GM19328 (cell line): ENCODE results near the gene LNPEP.

Experiments used
- ATAC-seq: cut with Tn5 transposase; IDR thresholded peaks from one replicate; pipeline ENCODE4 v1.9.1; 2021; ENCODE audit warnings: mild to moderate bottlenecking, moderate library complexity; ENCODE audit not compliant: unreplicated experiment

LNPEP gene

GRCh38 chr5:96957254-96958049, 21.6 kb downstream of the LNPEP start:
- ATAC-seq = peak; percentile 41

GRCh38 chr5:96958977-96959376, 23.1 kb downstream of the LNPEP start:
- no peak for ATAC-seq

- ATAC-seq = peak; percentile 51
Observed at GRCh38 chr5:96961053-96961452, 25.2 kb downstream of the LNPEP start.

- ATAC-seq = no peak
Observed at GRCh38 chr5:96962540-96962991, 26.7 kb downstream of the LNPEP start.

- no peak for ATAC-seq
Observed at GRCh38 chr5:96963267-96963666, 27.4 kb downstream of the LNPEP start.

- ATAC-seq = no peak
Observed at GRCh38 chr5:96966801-96967200, 30.9 kb downstream of the LNPEP start.

GRCh38 chr5:96967400-96967799, 31.5 kb downstream of the LNPEP start:
- no peak for ATAC-seq

GRCh38 chr5:96968074-96968473, 32.2 kb downstream of the LNPEP start:
- no peak for ATAC-seq

GRCh38 chr5:96968614-96969013, 32.7 kb downstream of the LNPEP start:
- no peak for ATAC-seq

GRCh38 chr5:96969366-96969765, 33.5 kb downstream of the LNPEP start:
- no peak for ATAC-seq

- ATAC-seq = no peak
Observed at GRCh38 chr5:96972599-96973334, 36.9 kb downstream of the LNPEP start.

- ATAC-seq = no peak
Observed at GRCh38 chr5:96973532-96974401, 37.9 kb downstream of the LNPEP start.

- ATAC-seq = no peak
Observed at GRCh38 chr5:96975656-96976055, 39.8 kb downstream of the LNPEP start.

GRCh38 chr5:96977228-96977627, 41.3 kb downstream of the LNPEP start:
- no peak for ATAC-seq

GRCh38 chr5:96978812-96979449, 43.1 kb downstream of the LNPEP start:
- ATAC-seq = no peak

- no peak for ATAC-seq
Observed at GRCh38 chr5:96984506-96985192, 48.8 kb downstream of the LNPEP start.

GRCh38 chr5:96986450-96986849, 50.6 kb downstream of the LNPEP start:
- ATAC-seq = no peak

- ATAC-seq = no peak
Observed at GRCh38 chr5:96990102-96990501, 54.2 kb downstream of the LNPEP start.

- ATAC-seq = no peak
Observed at GRCh38 chr5:96991708-96992107, 55.8 kb downstream of the LNPEP start.

GRCh38 chr5:96993760-96994159, 57.9 kb downstream of the LNPEP start:
- no peak for ATAC-seq
